H9 (cell line): ENCODE measurements around the gene BCL2L1. TPM values are rescaled to one million over a fixed set of nuclear protein-coding genes. Genes with fewer than 3 reads are reported as not detected.

Experiments
- DNase-seq: peaks from one replicate; pipeline ENCODE4 v3.0.0-alpha.2; 2017
- H2AFZ ChIP-seq: one replicate; pipeline ENCODE4 v1.6.1; 2013; ENCODE audit warnings: mild to moderate bottlenecking, low read length, control low read depth, moderate library complexity
- H2AK5ac ChIP-seq: 2 replicates; pipeline ENCODE4 v1.6.1; 2013; ENCODE audit warnings: low read length, control low read depth, mixed read lengths; ENCODE audit not compliant: insufficient read length
- H2BK120ac ChIP-seq: one replicate; pipeline ENCODE4 v1.6.1; 2013; ENCODE audit warnings: low read depth, mild to moderate bottlenecking, low read length, control low read depth, inconsistent platforms; ENCODE audit not compliant: poor library complexity, severe bottlenecking
- H2BK12ac ChIP-seq: 2 replicates; pipeline ENCODE4 v1.6.1; 2013; ENCODE audit warnings: low read length, control low read depth, mixed read lengths, low read depth; ENCODE audit not compliant: insufficient read length
- H2BK15ac ChIP-seq: 2 replicates; pipeline ENCODE4 v1.6.1; 2013; ENCODE audit warnings: low read depth, low read length, control low read depth
- H2BK20ac ChIP-seq: one replicate; pipeline ENCODE4 v1.6.1; 2013; ENCODE audit warnings: low read depth, mild to moderate bottlenecking, low read length, control low read depth, inconsistent platforms; ENCODE audit not compliant: poor library complexity, severe bottlenecking
- H2BK5ac ChIP-seq: 2 replicates; pipeline ENCODE4 v1.6.1; 2013; ENCODE audit warnings: low read length, control low read depth, mixed read lengths; ENCODE audit not compliant: insufficient read length
- H3K14ac ChIP-seq: 2 replicates; pipeline ENCODE4 v1.6.1; 2013; ENCODE audit warnings: low read length, control low read depth; ENCODE audit not compliant: insufficient read depth
- H3K18ac ChIP-seq: 2 replicates; pipeline ENCODE4 v1.6.1; 2013; ENCODE audit warnings: low read depth, mild to moderate bottlenecking, mixed read lengths, low read length, control low read depth; ENCODE audit not compliant: insufficient read length
- H3K23ac ChIP-seq: 2 replicates; pipeline ENCODE4 v1.6.1; 2013; ENCODE audit warnings: low read length, control low read depth, mixed read lengths, low read depth; ENCODE audit not compliant: insufficient read length
- H3K23me2 ChIP-seq: 2 replicates; pipeline ENCODE4 v1.6.1; 2013; ENCODE audit warnings: low read depth, mild to moderate bottlenecking, mixed read lengths, low read length, control low read depth; ENCODE audit not compliant: insufficient read length, poor library complexity, severe bottlenecking
- H3K27ac ChIP-seq: 2 replicates; pipeline ENCODE4 v1.5.1; 2013; ENCODE audit warnings: low read length, control low read depth, mixed read lengths, low read depth; ENCODE audit not compliant: insufficient read length
- H3K27me3 ChIP-seq: 2 replicates; pipeline ENCODE4 v1.6.1; 2013; ENCODE audit warnings: low read length, control low read depth, inconsistent platforms; ENCODE audit not compliant: insufficient read depth
- H3K4ac ChIP-seq: 2 replicates; pipeline ENCODE4 v1.6.1; 2013; ENCODE audit warnings: low read depth, mild to moderate bottlenecking, control low read depth, inconsistent platforms, low read length, moderate library complexity
- H3K4me1 ChIP-seq: 2 replicates; pipeline ENCODE4 v1.6.1; 2013; ENCODE audit warnings: low read length, control low read depth, inconsistent platforms; ENCODE audit not compliant: insufficient read depth
- H3K4me2 ChIP-seq: 2 replicates; pipeline ENCODE4 v1.6.1; 2013; ENCODE audit warnings: low read length, control low read depth, mixed read lengths; ENCODE audit not compliant: insufficient read length, insufficient read depth
- H3K56ac ChIP-seq: 2 replicates; pipeline ENCODE4 v1.6.1; 2013; ENCODE audit warnings: low read depth, mild to moderate bottlenecking, mixed read lengths, low read length, control low read depth; ENCODE audit not compliant: insufficient read length
- H3K79me1 ChIP-seq: 2 replicates; pipeline ENCODE4 v1.6.1; 2013; ENCODE audit warnings: low read depth, mild to moderate bottlenecking, moderate library complexity, low read length, control low read depth, inconsistent platforms; ENCODE audit not compliant: insufficient read depth, poor library complexity, severe bottlenecking
- H3K79me2 ChIP-seq: 2 replicates; pipeline ENCODE4 v1.6.1; 2013; ENCODE audit warnings: low read length, control low read depth, inconsistent platforms; ENCODE audit not compliant: insufficient read depth
- H3K9ac ChIP-seq: 2 replicates; pipeline ENCODE4 v1.6.1; 2013; ENCODE audit warnings: low read length, control low read depth, mixed read lengths; ENCODE audit not compliant: insufficient read length; ENCODE audit errors: extremely low read depth
- H3K9me3 ChIP-seq: one replicate; pipeline ENCODE4 v1.6.1; 2013; ENCODE audit warnings: low read depth, low read length, inconsistent platforms; ENCODE audit not compliant: control insufficient read depth
- H3T11ph ChIP-seq: one replicate; pipeline ENCODE4 v1.6.1; 2013; ENCODE audit warnings: mild to moderate bottlenecking, low read length, control low read depth, inconsistent platforms
- H4K20me1 ChIP-seq: one replicate; pipeline ENCODE4 v1.6.1; 2013; ENCODE audit not compliant: control insufficient read depth, insufficient read length, insufficient read depth
- H4K5ac ChIP-seq: 2 replicates; pipeline ENCODE4 v1.6.1; 2013; ENCODE audit warnings: low read depth, mild to moderate bottlenecking, mixed read lengths, low read length, control low read depth; ENCODE audit not compliant: insufficient read length
- H4K8ac ChIP-seq: replicated peaks from 2 replicates; pipeline ENCODE4 v1.6.1; 2013; ENCODE audit warnings: low read length, control low read depth, mixed read lengths, low read depth; ENCODE audit not compliant: insufficient read length
- H4K91ac ChIP-seq: 2 replicates; pipeline ENCODE4 v1.6.1; 2013; ENCODE audit warnings: low read depth, mild to moderate bottlenecking, moderate library complexity, mixed read lengths, low read length, control low read depth; ENCODE audit not compliant: insufficient read length
- H3K27ac Mint-ChIP-seq, 3 experiments: 2 replicates in 2 of 3; 3 replicates in 1 of 3; pipeline ENCODE4 v1.8.0; 2020 to 2021; ENCODE audit warnings: mixed read lengths in 3 of 3, mild to moderate bottlenecking in 1 of 3, moderate library complexity in 1 of 3
- H3K27me3 Mint-ChIP-seq: 2 replicates; pipeline ENCODE4 v1.8.0; 2021; ENCODE audit warnings: low read depth, mild to moderate bottlenecking, moderate library complexity, mixed read lengths
- H3K36me3 Mint-ChIP-seq, 3 experiments: 2 replicates in 2 of 3; 3 replicates in 1 of 3; pipeline ENCODE4 v1.8.0; 2020 to 2021; ENCODE audit warnings: low read depth in 3 of 3, mixed read lengths in 3 of 3; ENCODE audit not compliant: insufficient read depth in 1 of 3
- H3K4me1 Mint-ChIP-seq, 2 experiments: 2 replicates each; pipeline ENCODE4 v1.8.0; 2020; ENCODE audit warnings: mixed read lengths in 2 of 2
- H3K4me3 Mint-ChIP-seq, 2 experiments: 2 replicates in 1 of 2; 3 replicates in 1 of 2; pipeline ENCODE4 v1.8.0; 2020 to 2021; ENCODE audit warnings: mild to moderate bottlenecking in 2 of 2, mixed read lengths in 2 of 2, moderate library complexity in 1 of 2
- H3K9me3 Mint-ChIP-seq, 2 experiments: 2 replicates in 1 of 2; 3 replicates in 1 of 2; pipeline ENCODE4 v1.8.0; 2020; ENCODE audit warnings: mild to moderate bottlenecking in 2 of 2, mixed read lengths in 2 of 2, moderate library complexity in 1 of 2
- WGBS: extraction: QIAGEN DNeasy Blood & Tissue Kit; methylation state at CpG from one replicate; pipeline ENCODE4 v1.1.7; 2013; ENCODE audit warnings: missing lambda C conversion rate, low lambda C conversion rate, mixed read lengths; ENCODE audit not compliant: insufficient read length; ENCODE audit errors: extremely low coverage; 5-methylcytosine and 5-hydroxymethylcytosine counted together
- total RNA-seq: library from RNA; stranded (reverse); gene quantifications from 2 replicates; pipeline ENCODE4 v1.2.1, GENCODE V29; 2021
- TF ChIP-seq, protein P1 (sequence below): fragments of 200-600 bp; sonication (generic); conservative IDR thresholded peaks from 3 replicates; pipeline ENCODE4 v1.8.0; 2021; ENCODE audit warnings: antibody characterized with exemption, mild to moderate bottlenecking

Gene BCL2L1
- total RNA-seq, 1 experiment from 2014 or later: 105 TPM

DNA sequence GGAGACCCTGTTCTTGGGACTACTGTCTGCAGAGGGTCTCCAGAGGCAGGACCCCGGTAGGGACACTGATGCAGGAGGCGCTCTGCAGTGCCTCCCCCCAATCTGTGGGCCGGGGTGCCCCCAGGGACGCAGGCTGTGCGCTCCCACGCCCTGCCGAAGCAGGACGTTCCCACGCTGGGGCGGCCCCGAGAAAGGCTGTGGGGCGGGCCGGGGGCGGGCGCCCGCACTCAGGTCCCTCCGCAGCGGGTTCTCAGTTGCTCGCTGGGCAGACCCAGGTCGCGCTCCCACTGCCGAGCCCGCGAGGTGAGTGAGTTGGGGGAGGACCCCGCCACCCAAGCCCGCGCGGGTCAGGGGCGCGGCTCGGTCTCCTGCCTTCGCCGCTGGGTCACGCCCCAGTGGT, 85.0 kb downstream of the BCL2L1 start, which contains the start of gene COX4I2:
Gene COX4I2, plus strand, starts transcription at position 253 of the 400 bp plus-strand sequence. CDS start 1,106 bp downstream, outside the sequence.
- Histone ChIP-seq H3K56ac (no peak within 1 kb of the TSS), H3K23ac (no peak within 1 kb of the TSS), H2BK5ac (no peak within 1 kb of the TSS), H3K4me2 (no peak within 1 kb of the TSS), H2AFZ (no peak within 1 kb of the TSS), H3K27me3 (no peaks in the 10 kb centered on the region), H3K14ac (0 out of 2 replicates have a peak within 1 kb of the TSS, but pooled peaks have one; percentile 42), H3K27ac (no peak within 1 kb of the TSS), H2BK120ac (no peak within 1 kb of the TSS), H3T11ph (no peak within 1 kb of the TSS), H2BK15ac (no peak within 1 kb of the TSS; the same call in 1 of the 2 replicates), H3K79me1 (no peaks in the 10 kb centered on the region), H3K23me2 (no peaks in the 10 kb centered on the region), H4K5ac (no peak within 1 kb of the TSS), H2AK5ac (no peak within 1 kb of the TSS), H3K4me1 (no peaks in the 10 kb centered on the region), H4K20me1 (no peaks in the 10 kb centered on the region), H2BK12ac (no peak within 1 kb of the TSS), H3K9me3 (no peaks in the 10 kb centered on the region), H4K8ac (no peak within 1 kb of the TSS), H3K4ac (no peak within 1 kb of the TSS), H3K9ac (no peak within 1 kb of the TSS), H2BK20ac (no peak within 1 kb of the TSS), H3K18ac (no peak within 1 kb of the TSS), H3K79me2 (no peaks in the 10 kb centered on the region), H4K91ac (no peak within 1 kb of the TSS)
- WGBS: no CpG with 5 or more reads among the region's 34 CpGs
- TF ChIP-seq, protein P1, sequence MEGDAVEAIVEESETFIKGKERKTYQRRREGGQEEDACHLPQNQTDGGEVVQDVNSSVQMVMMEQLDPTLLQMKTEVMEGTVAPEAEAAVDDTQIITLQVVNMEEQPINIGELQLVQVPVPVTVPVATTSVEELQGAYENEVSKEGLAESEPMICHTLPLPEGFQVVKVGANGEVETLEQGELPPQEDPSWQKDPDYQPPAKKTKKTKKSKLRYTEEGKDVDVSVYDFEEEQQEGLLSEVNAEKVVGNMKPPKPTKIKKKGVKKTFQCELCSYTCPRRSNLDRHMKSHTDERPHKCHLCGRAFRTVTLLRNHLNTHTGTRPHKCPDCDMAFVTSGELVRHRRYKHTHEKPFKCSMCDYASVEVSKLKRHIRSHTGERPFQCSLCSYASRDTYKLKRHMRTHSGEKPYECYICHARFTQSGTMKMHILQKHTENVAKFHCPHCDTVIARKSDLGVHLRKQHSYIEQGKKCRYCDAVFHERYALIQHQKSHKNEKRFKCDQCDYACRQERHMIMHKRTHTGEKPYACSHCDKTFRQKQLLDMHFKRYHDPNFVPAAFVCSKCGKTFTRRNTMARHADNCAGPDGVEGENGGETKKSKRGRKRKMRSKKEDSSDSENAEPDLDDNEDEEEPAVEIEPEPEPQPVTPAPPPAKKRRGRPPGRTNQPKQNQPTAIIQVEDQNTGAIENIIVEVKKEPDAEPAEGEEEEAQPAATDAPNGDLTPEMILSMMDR: no peak
- Mint-ChIP-seq H3K36me3 (no peaks in the 10 kb centered on the region), H3K27ac (no peak within 1 kb of the TSS; a peak in 1 of 7 replicates), H3K4me1 (peaks cover 3 to 9% of the 10 kb centered on the region in 2 experiments; a peak in 3 of 4 replicates), H3K9me3 (no peaks in the 10 kb centered on the region), H3K27me3 (peaks cover 7% of the 10 kb centered on the region), H3K4me3 (no peak within 1 kb of the TSS)
- peak; percentile 40 for DNase-seq
